Limb (tissue), 2 donors: ENCODE data around the gene RNU4-1.
"Not testable (repeated sequence)": the region's sequence is repeated elsewhere in the genome, so short reads cannot be mapped to it uniquely, and the experiment has no call there.

Experiments used
- DNase-seq, 2 donors: peaks; one replicate each; pipeline ENCODE4 v3.0.0-alpha.2; 2016; ENCODE audit errors: extremely low spot score in 2 of 2

RNU4-1 gene

DNA sequence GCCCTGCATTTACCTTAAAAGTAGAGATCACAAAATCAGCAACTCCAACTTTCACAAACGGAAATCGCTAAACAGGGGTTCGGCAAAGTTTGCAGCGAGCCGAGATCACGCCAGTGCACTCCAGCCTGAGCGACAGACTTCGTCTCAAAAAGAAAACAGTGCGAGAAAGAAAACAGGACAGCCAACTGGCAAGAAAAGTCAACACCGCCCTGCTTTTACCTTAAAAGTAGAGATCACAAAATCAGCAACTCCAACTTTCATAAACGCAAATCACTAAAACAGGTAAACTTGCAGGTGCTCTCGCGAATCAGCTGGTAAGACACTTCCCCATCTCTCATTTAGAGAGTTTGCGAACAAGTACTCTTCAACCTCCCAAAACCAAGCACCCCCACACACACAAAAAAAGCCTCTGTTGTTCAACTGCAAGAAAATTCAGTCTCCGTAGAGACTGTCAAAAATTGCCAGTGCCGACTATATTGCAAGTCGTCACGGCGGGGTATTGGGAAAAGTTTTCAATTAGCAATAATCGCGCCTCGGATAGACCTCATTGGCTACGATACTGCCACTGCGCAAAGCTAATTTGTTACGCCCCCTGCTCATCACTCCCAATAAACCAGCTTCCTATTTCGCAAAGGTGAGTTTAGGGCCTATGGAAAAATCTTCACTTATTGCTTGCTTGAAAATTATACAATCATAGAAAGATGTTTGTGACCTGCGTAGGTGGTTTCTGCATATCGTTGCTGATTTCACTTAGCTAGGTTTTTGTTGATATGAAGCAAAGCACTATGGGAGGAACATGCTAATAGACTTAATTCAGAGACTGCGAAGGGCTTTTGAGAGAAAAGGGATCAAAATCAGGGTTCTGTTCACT is at the start of gene RNU4-1:
RNU4-1 (minus strand) TSS at position 577 of the 871 bp plus-strand sequence.
- DNase-seq, result peak; percentile 82 to 89

DNA sequence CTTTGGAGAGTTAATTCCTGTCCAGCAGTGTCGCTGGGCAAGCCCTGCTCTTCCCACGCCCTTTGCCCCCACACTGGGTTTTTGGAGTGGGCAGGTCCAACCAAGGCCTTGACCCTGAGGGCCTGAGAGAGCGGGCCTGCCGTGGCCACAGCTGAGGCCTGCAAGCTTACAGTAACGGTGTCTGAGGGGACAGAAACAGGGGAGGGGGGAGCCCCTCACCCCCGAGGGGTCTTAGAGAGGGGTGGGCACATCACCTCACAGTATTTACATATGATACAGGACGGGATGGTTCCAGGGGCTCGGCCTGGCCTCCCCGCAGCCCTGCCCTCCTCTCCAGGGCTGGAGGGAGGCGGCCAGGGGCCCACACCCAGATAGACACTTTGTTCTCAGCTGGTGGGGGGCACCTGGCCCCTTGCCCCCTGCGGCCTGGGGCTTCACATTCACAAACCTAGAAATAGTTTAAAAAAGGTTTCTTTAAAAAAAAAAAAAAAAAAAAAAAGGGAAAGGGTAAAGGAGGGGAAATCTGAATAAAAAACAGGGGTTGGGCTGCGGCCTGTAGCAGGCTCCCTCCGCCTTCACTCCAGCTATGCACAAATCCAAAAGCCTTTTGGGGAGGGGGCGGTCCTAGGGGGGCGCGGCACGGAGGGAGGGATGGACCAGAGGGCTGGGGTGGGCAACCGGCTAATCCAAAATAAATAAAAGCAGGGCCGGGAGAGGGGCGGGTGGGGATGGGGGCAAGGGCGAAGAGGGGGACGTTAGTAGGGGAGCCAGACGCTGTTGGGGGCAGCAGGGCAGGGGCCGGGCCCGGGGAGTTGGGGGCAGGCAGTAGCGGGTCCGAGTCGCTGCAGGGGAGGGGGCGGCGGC is 49.4 kb upstream of the RNU4-1 start:
- no peak for DNase-seq

DNA sequence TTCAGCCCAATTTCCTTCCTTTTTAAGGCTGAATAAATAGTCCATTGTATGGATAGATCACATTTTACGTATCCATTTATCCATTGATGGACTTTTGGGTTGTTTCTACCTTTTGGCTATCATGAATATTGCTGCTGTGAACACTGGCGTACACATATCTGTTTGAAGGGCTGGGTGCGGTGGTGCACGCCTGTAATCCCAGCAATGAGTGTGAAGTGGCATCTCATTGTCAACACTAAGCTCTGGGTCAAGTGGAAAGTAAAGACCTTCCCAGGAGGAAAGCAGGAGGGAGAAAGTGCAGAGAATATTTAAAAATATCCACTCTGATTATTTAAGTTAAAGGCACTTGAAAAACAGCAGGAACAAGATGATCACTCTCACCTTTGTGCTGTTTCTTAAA is 46.2 kb upstream of the RNU4-1 start:
- no peak for DNase-seq

DNA sequence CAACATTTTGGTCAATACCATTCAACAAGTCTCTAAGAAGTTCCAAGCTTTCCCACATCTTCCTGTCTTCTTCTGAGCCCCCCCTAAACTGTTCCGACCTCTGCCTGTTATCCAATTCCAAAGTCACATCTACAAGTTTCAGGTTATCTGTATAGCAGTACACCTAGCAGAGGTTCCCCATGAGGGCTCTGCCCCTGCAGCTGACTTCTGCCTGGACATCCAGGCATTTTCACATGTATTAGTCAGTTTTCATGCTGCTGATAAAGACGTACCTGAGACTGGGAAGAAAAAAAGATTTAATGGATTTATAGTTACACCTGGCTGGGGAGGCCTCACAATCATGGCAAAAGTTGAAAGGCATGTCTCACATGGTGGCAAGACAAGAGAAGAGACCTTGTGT is 44.7 kb upstream of the RNU4-1 start:
- no peak for DNase-seq

DNA sequence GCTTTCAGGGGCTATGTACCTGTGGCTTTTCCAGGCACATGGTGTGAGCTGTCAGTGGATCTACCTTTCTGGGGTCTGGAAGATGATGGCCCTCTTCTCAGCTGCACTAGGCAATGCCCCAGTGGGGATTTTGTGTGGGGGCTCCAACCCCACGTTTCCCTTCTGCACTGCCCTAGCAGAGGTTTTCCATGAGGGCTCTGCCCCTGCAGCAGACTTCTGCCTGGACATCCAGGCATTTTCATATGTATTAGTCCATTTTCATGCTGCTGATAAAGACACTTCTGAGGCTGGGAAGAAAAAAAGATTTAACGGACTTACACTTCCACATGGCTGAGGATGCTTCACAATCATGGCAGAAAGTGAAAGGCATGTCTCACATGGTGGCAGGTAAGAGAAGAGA is 43.4 kb upstream of the RNU4-1 start:
- not testable (repeated sequence) for DNase-seq

DNA sequence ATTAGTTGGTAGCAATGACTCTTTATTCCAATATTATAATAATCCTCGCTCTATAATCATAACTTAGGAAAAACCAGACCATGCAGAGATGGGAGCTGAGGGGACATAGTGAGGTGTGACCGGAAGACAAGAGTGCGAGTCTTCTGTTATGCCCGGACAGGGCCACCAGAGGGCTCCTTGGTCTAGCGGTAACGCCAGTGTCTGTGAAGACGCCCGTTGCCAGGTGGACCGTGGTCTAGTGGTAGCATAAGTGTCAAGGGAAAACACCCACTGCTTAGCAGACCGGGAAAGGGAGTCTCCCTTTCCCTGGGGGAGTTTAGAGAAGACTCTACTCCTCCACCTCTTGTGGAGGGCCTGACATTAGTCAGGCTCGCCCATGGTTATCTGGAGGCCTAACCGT is 42.4 kb upstream of the RNU4-1 start:
- peak in 1 of 2 donors; percentile 48 for DNase-seq

DNA sequence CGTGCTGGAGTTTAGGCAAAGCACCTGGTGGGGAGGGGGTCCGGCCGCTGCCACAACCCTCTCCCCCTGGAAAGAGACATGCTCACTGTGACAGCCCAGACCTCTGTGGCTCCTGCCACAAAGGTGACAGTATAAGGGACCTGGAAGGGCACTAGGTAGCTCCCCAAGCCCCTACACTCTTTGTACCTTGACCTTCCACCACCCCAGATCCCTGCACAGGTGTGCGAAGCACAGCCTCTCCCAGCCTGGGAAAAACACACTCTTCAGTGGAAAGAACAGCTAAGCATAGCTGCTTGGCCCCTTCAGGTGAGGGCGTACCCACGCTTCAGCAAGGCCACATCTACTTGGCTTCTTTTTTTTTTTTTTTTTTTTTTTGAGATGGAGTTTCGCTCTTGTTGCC is 39.5 kb upstream of the RNU4-1 start:
- no peak for DNase-seq

DNA sequence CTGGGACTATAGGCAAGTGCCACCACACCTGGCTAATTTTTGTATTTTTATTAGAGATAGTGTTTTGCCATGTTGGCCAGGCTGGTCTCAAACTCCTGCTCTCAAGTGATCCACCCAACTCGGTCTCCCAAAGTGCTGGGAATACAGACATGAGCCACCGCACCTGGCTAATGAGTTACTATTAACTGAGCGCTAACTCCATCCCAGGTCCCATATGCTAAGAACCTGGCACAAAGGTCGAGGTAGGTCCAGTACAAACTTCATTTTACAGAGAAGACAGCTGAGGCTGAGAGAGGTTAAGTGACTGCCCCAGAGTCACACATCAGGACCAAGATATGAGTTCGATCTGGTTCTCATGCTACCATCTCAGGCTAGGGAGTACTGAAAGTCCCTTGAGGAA is 39.0 kb upstream of the RNU4-1 start:
- DNase-seq, result no peak

DNA sequence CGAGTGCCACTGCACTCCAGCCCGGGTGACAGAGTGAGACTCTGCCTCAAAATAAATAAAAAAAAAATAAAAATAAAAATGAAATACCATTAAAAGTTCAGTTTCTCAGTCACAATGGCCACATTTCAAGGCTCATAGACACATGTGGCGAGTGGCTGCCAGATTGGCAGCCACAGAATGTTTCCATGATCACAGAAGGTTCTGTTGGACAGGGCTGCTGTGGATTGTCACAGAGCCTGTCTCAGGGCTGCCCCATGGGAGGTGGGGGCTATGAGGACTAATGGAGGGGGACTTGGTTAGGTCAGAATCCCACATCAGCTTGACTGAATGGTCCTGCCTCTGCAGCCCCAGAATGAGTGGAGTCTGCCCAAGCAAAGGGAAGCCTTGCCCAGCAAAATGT is 38.4 kb upstream of the RNU4-1 start:
- DNase-seq, result no peak

DNA sequence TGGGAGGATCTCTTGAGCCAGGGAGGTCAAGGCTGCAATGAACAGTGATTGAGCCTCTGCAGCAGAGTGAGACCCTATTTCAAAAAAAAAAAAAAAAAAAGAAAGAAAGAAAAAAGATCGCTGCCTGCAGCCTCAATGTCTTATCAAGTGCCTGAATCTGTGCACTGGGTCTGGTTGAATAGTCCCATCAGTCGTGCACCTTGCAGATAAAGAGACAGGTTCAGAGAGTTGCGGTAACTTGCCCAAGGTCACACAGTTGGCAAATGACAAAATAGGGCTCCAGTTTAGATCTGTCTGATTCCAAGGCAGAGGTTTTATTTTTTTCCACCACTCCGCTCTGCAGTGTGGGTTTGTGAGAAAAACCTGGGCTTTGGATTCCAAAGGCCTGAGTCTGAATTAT is 35.2 kb upstream of the RNU4-1 start:
- no peak for DNase-seq

DNA sequence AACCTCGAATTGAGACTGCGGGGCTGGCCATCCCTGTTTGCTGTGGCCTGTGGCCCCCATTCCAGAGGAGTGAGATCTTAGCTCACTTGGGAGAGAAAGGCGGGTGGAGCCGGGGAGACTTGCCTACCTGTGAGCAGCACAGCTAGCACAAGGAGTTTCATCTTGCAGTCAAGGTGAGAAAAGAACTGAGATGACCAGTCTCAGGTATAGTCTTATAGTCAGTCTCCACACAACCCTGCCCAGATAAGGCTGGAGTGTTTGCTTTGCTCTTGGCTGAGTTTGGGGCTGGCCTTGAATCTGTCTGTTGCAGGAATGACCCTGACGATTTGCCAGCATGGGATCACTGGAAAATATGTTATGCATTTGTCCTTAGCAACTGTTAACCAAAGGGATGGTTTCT is 34.6 kb upstream of the RNU4-1 start, which contains the start of gene PLA2G1B:
PLA2G1B (minus strand) TSS at position 187 of the 400 bp plus-strand sequence; CDS start at position 161, 26 bp downstream.
- DNase-seq, result no peak

DNA sequence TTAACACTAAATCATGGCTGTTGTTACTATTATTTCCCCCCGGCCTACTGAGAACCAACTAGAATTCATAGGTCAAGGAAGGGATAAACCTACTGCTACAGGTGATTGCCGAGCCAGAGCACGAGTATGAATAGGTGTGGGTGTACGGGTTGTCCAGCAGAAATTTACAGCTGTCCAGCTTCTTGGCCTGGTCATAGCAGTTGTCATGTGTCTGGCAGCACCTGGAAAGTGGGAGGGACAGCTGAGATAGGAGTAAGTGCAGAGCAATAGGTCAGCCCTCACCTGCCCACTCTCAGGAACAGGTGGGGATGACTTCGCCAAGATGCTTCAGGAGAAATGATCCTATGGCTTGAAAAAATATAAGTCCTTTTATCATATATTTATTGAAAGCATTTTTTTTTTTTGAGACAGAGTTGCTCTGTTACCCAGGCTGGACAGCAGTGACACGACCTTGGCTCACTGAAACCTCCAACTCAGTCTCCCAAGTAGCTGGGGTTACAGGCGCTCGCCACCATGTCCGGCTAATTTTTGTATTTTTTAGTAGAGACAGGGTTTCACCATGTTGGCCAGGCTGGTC is 31.9 kb upstream of the RNU4-1 start:
- no peak for DNase-seq

DNA sequence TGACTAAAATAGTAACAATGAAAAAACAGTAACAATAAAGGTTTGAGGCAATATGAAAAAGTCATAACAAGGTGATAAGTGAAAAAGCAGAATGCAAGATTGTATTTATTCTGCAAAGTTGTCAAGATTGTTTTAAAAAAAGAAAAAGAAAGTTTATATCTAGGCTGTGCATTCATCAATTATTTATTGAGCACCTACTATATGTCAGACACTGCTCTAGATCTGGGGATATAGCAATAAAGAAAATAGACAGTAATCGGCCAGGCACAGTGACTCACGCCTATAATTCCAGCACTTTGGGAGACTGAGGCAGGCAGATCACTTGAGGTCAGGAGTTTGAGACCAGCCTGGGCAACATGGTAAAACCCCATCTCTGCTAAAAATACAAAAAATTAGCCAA is 30.7 kb upstream of the RNU4-1 start:
- no peak for DNase-seq

DNA sequence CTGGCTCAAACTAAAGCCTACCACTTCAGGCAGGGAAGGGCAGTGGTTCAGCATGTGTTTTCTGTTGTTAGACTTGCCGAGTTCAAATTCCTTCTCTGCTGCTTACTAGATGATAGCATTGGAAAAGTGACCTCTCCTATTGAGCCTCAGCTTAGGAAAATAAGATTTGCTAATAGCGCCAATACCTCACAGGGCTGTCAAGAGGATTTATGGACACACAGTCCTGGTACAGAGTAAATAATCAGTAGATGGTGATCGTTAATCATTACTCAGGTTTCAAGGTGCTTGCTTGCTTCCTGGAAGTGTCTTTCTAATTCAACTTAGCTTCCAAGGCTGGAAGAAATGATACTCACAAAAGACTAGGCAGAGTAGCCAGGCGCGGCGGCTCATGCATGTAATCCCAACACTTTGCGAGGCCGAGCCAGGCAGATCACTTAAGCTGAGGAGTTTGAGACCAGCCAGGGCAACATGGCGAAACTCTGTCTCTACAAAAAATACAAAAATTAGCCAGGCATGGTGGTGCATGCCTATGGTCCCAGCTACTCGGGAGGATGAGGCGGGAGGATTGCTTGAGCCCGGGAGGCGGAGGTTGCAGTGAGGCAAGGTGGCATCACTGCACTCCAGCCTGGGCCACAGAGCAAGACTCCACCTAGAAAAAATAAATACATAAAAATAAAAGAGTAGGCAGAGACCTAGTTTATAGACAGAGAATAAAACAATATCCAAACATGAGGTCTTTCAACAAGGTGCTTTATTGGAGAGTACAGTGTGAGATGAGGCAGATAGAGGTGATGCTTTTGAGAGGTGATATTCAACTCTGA is 28.6 kb upstream of the RNU4-1 start:
- DNase-seq, result no peak

DNA sequence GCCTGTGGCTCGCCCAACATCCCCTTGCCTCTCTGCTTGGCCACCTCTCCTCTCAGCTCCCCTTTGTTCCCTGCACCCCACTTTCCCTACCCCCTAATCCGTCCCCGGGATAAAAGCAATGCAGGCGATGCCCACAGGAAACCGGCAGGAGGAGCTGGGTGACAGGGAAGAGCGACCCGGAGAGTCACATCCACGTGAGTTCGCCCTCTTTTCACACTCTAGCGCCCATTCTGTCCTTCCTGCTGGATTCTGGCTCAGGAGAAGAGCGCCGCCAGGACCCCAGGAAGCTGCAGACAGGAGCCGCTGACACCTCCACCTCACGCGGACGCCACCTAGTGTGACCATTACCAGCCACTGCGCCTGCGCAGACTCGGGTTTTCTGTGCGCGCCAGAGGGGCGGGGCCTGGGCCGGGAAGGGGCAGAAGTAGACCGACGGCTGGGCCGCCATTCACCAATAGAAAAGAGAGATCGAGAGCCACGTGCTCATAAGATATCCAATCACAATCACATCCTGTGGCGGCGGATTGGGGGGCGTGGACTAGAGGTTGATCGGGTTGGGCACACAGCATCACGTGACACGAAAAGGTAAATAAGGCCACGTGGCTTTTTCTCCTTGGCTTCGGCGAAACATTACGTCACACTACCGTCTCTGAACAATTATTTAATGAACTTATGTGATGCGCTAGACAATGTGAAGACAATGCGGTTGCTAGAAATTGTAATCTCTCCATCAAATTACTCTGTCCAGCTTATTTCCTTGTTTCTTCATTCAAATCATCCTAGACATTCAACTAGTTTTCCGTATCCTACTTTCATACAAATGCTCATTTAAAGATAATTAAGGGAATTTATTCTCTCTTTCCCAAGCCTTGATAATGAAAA is 24.4 kb upstream of the RNU4-1 start:
- peak; percentile 99 to 100 for DNase-seq

DNA sequence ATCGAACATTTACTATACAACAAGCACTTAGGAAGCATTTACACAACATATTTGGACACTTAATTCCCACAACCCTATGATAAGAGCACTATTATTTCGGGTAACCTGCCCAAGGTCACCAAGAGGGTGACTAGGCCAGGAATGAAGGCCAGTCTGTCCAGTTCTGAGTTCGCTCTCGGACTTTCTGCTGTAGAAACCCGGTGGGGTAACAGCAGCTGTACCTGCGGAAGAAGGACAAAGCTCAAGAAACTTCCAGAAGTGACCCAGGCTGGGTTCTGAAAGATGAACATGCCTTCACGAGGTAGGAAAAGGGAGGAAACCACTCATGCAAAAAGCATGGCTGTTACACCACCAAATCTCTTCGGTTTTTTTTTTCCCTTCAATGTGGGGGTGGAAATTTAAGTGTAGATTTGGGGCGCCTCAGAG is 23.8 kb upstream of the RNU4-1 start:
- no peak for DNase-seq

DNA sequence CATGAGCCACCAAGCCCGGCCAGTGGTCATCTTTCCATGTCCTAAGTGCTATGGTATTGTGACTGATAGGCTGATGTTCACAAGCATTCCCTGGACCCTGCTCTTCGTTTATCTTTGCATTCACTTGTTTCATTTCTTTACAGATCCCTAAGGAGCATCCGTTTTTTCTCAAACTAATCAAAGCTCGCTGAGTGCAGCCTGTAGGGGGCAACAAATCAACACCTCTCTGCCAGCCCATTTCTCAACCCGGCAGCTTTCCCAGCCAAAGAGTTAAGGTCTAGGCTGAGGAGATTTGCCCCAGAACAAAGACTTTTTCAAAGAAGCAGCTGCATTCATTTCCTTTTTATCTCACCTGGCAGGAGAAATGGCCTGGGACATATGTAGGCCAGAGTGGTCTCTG is 21.2 kb upstream of the RNU4-1 start:
- no peak for DNase-seq

DNA sequence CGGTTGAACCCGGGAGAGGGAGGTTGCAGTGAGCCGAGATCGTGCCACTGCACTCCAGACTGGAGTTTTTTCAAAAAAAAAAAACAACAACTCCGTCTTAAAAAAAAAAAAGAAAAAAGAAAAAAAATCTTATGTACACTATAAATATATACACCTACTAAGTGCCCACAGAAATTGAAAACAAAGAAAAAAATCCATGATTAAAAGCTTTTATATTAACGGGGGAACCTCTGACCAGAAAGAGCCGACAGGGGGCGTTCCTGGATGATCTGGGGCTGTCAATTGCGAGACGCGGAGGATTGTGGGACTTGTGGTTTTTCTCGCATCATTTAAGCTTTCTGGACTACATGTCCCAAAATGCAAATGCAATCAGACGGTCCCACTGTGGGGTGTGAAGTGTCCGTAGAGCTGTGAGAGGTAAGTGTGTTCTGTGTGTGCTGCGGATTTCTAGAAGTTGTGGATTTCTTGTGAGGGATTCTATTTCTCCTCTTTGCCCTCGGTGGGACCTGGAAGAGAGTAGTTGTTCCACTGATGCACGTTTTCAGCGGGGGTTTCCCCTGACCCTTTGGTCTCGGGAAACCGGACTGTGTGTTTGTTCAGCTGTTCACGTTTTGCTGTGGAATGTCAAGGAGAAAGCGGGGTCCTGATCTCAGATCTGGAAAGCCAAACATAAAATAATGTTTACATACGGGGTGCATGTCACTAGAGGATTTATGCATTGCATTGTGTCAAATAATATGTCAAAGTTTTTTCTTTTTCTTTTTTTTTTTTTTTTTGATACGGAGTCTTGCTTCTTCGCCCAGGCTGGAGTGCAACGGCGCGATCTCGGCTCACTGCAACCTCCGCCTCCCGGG is 9.2 kb upstream of the RNU4-1 start, which contains the start of gene SIRT4:
SIRT4 (plus strand) TSS at position 360 of the 854 bp plus-strand sequence. CDS start 1,241 bp downstream, outside the sequence.
- DNase-seq, result peak; percentile 90 to 96

DNA sequence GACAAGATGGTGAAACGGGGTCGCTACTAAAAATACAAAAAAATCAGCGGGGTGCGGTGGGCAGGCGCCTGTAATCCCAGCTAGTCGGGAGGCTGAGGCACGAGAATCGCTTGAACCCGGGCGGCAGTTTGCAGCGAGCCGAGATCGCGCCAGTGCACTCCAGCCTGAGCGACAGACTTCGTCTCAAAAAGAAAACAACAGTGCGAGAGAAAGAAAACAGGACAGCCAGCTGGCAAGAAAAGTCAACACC is 701 bp downstream of the RNU4-1 start:
- no peak for DNase-seq
